Pancreas (tissue), 10 donors: ENCODE data around the gene COL4A1. TPM values are rescaled to one million over a fixed set of nuclear protein-coding genes. Genes with fewer than 3 reads are reported as not detected.

Source experiments
- ATAC-seq, 4 donors: fragments of 200-7000 bp; cut with Tn5 transposase; one replicate each; pipeline versions ENCODE4 v1.8.0 to v1.9.1; 2020; ENCODE audit warnings: mild to moderate bottlenecking in 4 of 4, moderate library complexity in 4 of 4
- DNase-seq, 6 donors: peaks; one replicate each; pipeline ENCODE4 v3.0.0-alpha.2; 2020
- FAIRE-seq: peaks from 2 replicates; lab custom pipeline; 2012; peaks lifted over from hg19 to GRCh38; lab: Jason Lieb, UNC
- H3K27ac ChIP-seq, 4 donors: fragments of 200-600 bp; sonication (generic); 1 replicate in 3 of 4; 2 replicates in 1 of 4; pipeline versions ENCODE4 v1.5.0 to v1.8.0; 2020
- H3K27me3 ChIP-seq, 4 donors: fragments of 200-600 bp; one replicate each; pipeline ENCODE4 v1.8.0; 2021
- H3K36me3 ChIP-seq, 3 donors: fragments of 200-600 bp; sonication (generic) in 1 of 3; one replicate each; pipeline versions ENCODE4 v1.5.0 to v1.8.0; 2020 to 2021
- H3K4me1 ChIP-seq, 3 donors: fragments of 200-600 bp; one replicate each; pipeline ENCODE4 v1.8.0; 2021
- H3K4me3 ChIP-seq, 4 donors: fragments of 200-600 bp; sonication (generic) in 2 of 4; one replicate each; pipeline versions ENCODE4 v1.5.0 to v1.8.0; 2020 to 2021
- H3K9me3 ChIP-seq, 4 donors: fragments of 200-600 bp; one replicate each; pipeline ENCODE4 v1.8.0; 2021
- CTCF ChIP-seq, 4 donors: fragments of 200-600 bp; sonication (generic) in 3 of 4; IDR thresholded peaks; one replicate each; pipeline versions ENCODE4 v1.5.0 to v1.8.0; 2021; ENCODE audit warnings: antibody characterized with exemption in 4 of 4
- WGBS, 2 donors: extraction: QIAGEN DNeasy Blood & Tissue Kit; methylation state at CpG; one replicate each; pipeline ENCODE4 v1.1.7; 2013; 5-methylcytosine and 5-hydroxymethylcytosine counted together
- intact Hi-C, 3 donors: fragments of 100-400 bp; cut with DNase I; formaldehyde crosslinking; loops; one replicate each; pipeline versions ENCODE4 v1.11.1 to v1.14.2; 2022
- polyA plus RNA-seq, 2 donors: library from polyadenylated mRNA; stranded (reverse); fragments of 200-250 nt; gene quantifications; one replicate each; pipeline ENCODE4 v1.2.3, GENCODE V29; 2013
- total RNA-seq, 6 donors: library from RNA; stranded (reverse); fragmentation: NEBNext Ultra II Directional in 4 of 6; extraction: Animal tissue kit (Norgen Biotek cat#: 25700) in 4 of 6; gene quantifications; one replicate each; pipeline versions ENCODE4 v1.2.1 to v1.2.4, GENCODE V29; 2021 to 2023
- donor health status: healthy with polysubstance abuse.
- donor health status: DM: no; HTN: no; CAD: no; lungs with moderate emphysema.
- donor health status: DM: no; HTN: no; CAD: no.
- donor health status: control.
- donor health status: control.
- donor health status: Bipolar disorder and iron deficiency.
- donor health status: DM: yes; HTN: yes; CAD: no.
- donor health status: DM: no; HTN: no; CAD: no.
- donor health status: DM: no; HTN: no; CAD: no.
- donor health status: DM: yes; HTN: yes; CAD: no.

Gene COL4A1
- total and polyA plus RNA-seq, 8 donors = 20.7 to 167 (median 35.6) TPM

- FAIRE-seq (no peak), ATAC-seq (no peak), DNase-seq (no peak)
- no peaks in the 10 kb centered on the region for H3K27me3 ChIP-seq
- H3K9me3 ChIP-seq = no peaks in the 10 kb centered on the region
- H3K27ac ChIP-seq = no peak overlapping the region
- peaks cover 0 to under 1% (median 0%) of the 10 kb centered on the region in 3 donors for H3K36me3 ChIP-seq
- no peak overlapping the region for H3K4me3 ChIP-seq
- no peak for TF ChIP-seq CTCF (IDR thresholded peaks at IDR 0.05)
- H3K4me1 ChIP-seq = no peaks in the 10 kb centered on the region
- WGBS, 2 donors = 73 to 83% methylated on average over 11 of the region's 11 CpGs
- intact Hi-C loops = no loop called here
Measured at GRCh38 chr13:110182003-110182402, 125.0 kb downstream of the COL4A1 start.

- H3K27ac ChIP-seq = no peak overlapping the region
- H3K27me3 ChIP-seq = no peaks in the 10 kb centered on the region
- TF ChIP-seq CTCF (IDR thresholded peaks at IDR 0.05) = no peak
- H3K4me1 ChIP-seq = no peaks in the 10 kb centered on the region
- intact Hi-C loops = no loop called here
- no peak for DNase-seq
- peaks cover 0 to 4% (median 0%) of the 10 kb centered on the region in 3 donors for H3K36me3 ChIP-seq
- 36 to 40% methylated on average over 1 of the region's 1 CpG for WGBS, 2 donors
- no peak for FAIRE-seq
- H3K4me3 ChIP-seq = no peak overlapping the region
- no peaks in the 10 kb centered on the region for H3K9me3 ChIP-seq
- ATAC-seq = peak in 3 of 4 donors; percentile 12 to 67 (median 58)
Measured at GRCh38 chr13:110179857-110180147, 127.2 kb downstream of the COL4A1 start.

DNA sequence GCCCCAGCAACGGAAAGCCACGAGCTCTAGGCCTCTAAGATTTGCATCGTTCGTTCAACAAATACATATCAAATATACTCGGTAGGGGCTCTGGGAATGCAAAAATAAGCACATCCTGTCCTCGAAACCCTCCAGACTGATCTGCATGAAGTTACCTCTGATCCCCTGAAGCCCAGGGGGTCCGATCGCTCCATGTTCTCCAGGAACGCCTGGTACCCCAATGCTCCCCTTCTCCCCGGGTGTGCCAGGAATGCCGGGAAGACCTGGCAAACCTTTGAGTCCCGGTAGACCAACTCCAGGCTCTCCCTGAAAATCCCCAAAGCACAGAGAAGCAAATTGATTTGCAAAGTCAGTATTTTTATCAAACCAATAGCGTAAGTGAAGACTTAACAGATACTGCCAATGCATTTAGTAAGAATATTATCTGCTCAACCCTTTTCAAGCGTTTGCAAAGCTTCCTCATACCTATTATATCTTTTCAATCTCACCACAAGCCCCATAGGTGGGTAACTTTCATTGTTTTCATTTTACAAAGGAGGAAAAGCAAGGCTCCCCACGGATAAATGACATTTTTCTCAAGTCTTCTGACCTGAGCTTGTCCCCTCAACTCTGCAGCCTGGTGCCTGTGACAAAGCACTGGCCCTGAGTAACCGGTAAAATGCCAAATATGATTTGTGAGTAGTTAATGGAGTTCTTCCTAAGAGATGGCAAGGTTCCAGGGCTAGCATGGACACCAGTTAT, 127.7 kb downstream of the COL4A1 start:
- WGBS, 2 donors = 65 to 72% methylated on average over 16 of the region's 16 CpGs
- Histone ChIP-seq H3K27ac (no peak overlapping the region), H3K36me3 (peaks cover 0 to 4% (median 0%) of the 10 kb centered on the region in 3 donors), H3K9me3 (no peaks in the 10 kb centered on the region), H3K4me3 (no peak overlapping the region), H3K4me1 (no peaks in the 10 kb centered on the region), H3K27me3 (no peaks in the 10 kb centered on the region)
- TF ChIP-seq CTCF (IDR thresholded peaks at IDR 0.05) = no peak
- no peak for DNase-seq
- peak in 3 of 4 donors; percentile 38 to 77 (median 63) for ATAC-seq
- intact Hi-C loops = no loop called here
- no peak for FAIRE-seq

GRCh38 chr13:110177790-110178189, 129.2 kb downstream of the COL4A1 start:
- Histone ChIP-seq H3K27me3 (no peaks in the 10 kb centered on the region), H3K4me1 (no peaks in the 10 kb centered on the region), H3K9me3 (no peaks in the 10 kb centered on the region), H3K27ac (no peak overlapping the region), H3K36me3 (peaks cover 0 to 10% (median 0%) of the 10 kb centered on the region in 3 donors), H3K4me3 (no peak overlapping the region)
- WGBS, 2 donors = 73 to 88% methylated on average over 8 of the region's 8 CpGs
- DNase-seq = no peak
- TF ChIP-seq CTCF (IDR thresholded peaks at IDR 0.05) = no peak
- no peak for FAIRE-seq
- intact Hi-C loops = no loop called here
- ATAC-seq = no peak

GRCh38 chr13:110176431-110176830, 130.5 kb downstream of the COL4A1 start:
- ATAC-seq = no peak
- H3K9me3 ChIP-seq = no peaks in the 10 kb centered on the region
- intact Hi-C loops = no loop called here
- WGBS, 2 donors = 78 to 87% methylated on average over 7 of the region's 7 CpGs
- no peak for FAIRE-seq
- peaks cover 0 to 16% (median 0%) of the 10 kb centered on the region in 3 donors for H3K36me3 ChIP-seq
- no peaks in the 10 kb centered on the region for H3K4me1 ChIP-seq
- TF ChIP-seq CTCF (IDR thresholded peaks at IDR 0.05) = no peak
- no peaks in the 10 kb centered on the region for H3K27me3 ChIP-seq
- no peak overlapping the region for H3K4me3 ChIP-seq
- H3K27ac ChIP-seq = no peak overlapping the region
- DNase-seq = no peak
